DND-41 (cell line): ENCODE measurements around the gene ADGRA3.

Experiments used
- CTCF ChIP-seq: IDR thresholded peaks from 2 replicates; pipeline ENCODE4 v1.5.1; 2012; ENCODE audit warnings: borderline replicate concordance, low read length, moderate library complexity, mild to moderate bottlenecking; ENCODE audit not compliant: poor library complexity, severe bottlenecking; ENCODE audit errors: extremely low read depth
- EZH2 ChIP-seq: IDR thresholded peaks from 3 replicates; pipeline ENCODE4 v1.6.1; 2012; ENCODE audit warnings: borderline replicate concordance, low read depth, mild to moderate bottlenecking, moderate library complexity, low read length, inconsistent platforms; ENCODE audit not compliant: severe bottlenecking

GRCh38 chr4:22462688-22463087 lies 53.2 kb downstream of the ADGRA3 start:
- peak; percentile 21 for TF ChIP-seq CTCF
- no peak for TF ChIP-seq EZH2
